Left renal pelvis (tissue), 4 donors: ENCODE results near the gene ATG7. TPM values are rescaled to one million over a fixed set of nuclear protein-coding genes. Genes with fewer than 3 reads are reported as not detected.

Source experiments
- DNase-seq, 4 donors: peaks; one replicate each; pipeline ENCODE4 v3.0.0-alpha.2; 2013; ENCODE audit warnings: low read depth in 4 of 4, low spot score in 3 of 4
- polyA plus RNA-seq, 4 donors: library from polyadenylated mRNA; unstranded; fragments of 120-200 nt; gene quantifications; one replicate each; pipeline ENCODE4 v1.2.1, GENCODE V29; 2013; ENCODE audit not compliant: insufficient read length in 4 of 4

ATG7 gene
- polyA plus RNA-seq, 4 donors: 23.5 to 26.3 (median 25.4) TPM

DNA sequence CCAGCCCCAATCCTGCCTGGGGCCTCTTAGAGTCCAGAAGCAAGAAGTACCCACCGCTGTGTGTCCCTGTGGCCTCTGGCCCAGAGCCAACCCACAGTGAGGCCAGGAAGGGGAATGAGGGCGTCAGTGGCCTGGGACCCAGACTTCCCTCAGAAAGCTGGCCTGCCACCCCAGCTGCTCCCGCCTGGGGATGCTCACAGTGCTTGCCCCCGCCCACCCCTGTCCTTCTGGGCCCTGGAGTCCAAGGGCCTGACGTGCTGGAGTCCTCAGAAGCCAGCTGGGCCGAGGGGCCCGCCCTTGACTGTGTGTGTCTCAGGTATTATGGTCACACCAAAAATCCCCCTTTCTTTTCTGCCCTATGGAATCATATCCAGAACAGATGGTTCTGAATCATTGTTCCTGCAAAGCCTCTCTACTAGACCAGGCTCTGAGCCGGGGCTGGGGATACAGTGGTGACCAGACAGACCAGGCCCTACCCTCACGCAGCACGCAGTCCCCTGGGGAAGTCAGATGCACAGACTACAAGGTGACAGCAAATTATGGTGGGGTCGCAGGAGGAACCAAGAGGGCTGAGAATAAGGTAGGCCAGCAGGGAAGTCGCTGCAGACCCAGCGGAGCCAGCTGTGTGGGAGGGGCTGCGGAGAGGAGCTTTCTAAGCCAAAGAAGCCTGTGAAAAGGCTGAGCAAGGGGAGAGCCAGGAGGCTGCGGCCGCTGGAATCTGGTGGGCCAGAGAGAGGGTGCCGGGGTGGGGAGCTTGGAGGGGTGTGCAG lies 272.4 kb downstream of the ATG7 start:
- DNase-seq: no peak

DNA sequence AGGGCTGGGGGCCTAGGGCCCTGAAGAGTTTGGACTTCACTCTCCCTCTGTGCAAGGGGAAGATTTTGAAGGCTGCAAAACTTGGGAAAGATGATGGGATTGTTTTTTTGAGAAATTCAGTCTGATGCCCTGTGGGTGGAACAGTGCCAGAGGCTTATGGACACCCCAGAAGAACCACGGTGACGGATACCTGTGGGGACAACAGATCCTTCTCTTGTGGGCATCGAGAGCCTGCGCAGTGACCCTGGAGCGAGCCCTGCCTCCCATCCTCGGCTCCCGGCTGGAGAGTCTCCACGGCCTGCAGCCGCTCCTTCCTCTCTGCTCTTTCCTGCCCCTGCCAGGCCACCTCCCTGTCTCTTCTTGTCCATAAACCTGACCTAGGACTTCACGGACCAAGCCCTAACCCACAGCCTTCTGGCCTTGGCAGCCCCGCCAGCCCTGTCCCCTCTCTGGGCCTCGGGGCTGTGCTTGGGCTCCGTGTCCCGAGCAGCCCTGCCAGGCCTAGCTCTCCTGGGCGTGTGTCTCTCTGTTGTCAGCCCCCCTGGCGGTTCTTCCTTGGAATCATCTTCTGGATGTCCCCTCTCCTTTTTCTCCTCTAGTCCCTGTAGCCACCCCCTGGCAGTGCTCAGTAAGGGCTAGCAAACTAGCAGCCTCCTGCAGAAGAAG lies 273.1 kb downstream of the ATG7 start:
- no peak for DNase-seq

DNA sequence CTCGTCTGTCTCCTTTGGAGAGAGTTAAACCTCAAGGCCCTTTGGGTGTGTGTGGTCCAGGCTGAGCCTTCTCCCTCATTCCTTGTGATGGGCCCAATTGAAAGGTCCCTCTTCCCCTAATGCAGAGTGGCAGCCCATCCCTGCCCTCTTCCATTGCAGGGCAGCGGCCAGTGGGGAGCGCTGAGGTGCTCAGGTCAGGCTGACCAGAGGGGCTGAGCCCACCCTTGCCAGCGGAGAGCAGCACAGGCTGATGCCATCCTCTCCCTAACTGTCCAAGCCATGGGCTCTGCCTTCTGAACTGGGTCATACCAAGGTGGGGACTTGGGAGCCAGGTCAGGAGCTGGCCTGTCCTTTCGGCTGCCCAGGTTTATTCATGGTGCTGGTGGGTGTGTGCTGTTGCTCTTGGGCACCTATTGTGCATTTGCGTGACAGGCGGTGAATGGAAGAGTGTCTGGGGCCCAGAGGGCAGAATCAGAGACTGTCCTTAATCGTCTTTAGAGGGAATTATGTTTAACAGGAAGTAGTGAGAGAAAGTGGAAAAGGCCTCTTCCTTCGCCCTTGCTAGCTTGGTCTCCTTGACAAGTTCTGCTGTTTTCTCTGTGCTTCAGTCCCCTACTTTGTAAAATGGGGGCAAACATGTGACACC lies 274.6 kb downstream of the ATG7 start:
- no peak for DNase-seq

DNA sequence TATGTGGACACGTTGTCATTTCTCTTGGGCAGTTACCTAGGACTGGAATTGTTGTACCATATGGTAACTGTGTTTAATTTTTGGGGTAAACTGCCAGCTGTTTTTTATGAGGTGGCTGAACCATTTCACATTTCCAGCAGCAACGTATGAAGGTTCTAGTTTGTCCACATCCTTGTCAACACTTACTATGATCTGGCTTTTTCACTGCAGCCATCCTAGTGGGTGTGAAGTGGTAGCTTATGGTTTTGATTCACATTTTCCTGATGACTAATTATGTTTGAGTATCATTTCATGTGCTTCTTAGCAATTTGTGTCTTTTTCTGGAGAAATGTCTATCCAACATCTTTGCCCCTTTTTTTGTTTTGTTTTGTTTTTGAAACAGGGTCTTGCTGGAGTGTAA lies 275.3 kb downstream of the ATG7 start:
- no peak for DNase-seq

DNA sequence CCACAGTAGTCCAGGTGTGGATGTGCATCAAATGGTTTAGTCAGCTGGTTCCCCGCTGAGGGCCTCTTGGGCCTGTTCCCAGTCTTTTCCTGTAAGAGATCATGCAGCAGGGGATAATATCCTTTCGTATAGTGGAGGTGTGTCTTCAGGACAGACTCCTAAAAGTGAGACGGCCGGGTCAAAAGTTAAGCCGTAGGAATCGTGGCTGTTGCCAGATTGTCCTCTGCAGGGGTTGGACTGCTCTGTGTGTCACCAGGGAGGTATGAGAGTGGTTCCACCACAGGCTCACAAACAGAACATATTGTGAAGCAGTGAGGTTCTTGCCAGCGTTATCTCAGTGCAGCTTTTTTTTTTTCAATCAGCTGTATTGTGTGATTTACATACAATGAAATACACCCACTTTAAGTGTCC lies 276.5 kb downstream of the ATG7 start:
- DNase-seq: no peak

DNA sequence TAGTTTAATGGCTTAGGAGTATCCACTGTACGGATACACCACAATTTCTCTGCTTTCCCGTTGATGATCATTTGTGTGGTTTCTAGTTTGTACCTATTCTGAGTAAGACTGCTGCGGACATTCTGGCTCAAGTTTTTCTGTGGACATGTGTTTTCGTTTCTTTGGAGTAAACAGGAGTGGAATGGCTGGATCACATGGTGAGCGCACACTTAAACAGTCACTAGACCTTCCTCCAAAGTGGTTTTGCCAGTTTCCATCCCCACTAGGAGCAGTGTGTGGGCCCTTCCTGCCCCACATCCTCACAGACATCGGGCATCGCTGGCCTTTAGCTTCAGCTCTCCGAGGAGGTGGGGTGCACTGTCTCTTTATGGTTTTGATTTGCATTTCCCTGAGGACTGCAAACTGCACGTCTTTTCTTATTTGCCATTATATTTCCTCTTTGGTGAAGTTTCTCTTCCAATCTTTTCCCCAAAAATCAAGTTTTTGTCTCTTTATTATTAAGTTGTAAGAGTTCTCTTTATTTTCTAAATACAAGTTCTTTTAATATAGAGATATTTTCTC lies 277.5 kb downstream of the ATG7 start:
- DNase-seq: no peak

DNA sequence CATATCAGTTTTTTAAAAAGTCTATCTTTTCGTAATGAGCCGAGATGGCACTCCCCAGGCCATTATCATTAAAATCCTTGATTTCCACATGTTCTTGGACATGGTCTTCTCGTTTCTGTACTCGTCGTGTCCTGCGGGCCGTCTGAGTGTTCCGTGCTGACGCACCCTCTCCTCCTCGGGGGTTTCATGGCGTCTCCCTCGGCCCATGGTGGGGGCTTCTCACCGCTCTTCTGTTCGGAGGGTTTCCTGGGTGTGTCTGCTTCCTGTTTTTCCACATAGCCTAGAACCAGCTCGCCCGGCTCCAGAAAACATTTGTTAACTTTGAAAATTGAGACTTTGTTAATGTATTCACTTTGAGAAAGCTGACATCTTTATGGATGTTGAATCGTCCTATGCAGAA lies 278.8 kb downstream of the ATG7 start:
- DNase-seq: no peak

DNA sequence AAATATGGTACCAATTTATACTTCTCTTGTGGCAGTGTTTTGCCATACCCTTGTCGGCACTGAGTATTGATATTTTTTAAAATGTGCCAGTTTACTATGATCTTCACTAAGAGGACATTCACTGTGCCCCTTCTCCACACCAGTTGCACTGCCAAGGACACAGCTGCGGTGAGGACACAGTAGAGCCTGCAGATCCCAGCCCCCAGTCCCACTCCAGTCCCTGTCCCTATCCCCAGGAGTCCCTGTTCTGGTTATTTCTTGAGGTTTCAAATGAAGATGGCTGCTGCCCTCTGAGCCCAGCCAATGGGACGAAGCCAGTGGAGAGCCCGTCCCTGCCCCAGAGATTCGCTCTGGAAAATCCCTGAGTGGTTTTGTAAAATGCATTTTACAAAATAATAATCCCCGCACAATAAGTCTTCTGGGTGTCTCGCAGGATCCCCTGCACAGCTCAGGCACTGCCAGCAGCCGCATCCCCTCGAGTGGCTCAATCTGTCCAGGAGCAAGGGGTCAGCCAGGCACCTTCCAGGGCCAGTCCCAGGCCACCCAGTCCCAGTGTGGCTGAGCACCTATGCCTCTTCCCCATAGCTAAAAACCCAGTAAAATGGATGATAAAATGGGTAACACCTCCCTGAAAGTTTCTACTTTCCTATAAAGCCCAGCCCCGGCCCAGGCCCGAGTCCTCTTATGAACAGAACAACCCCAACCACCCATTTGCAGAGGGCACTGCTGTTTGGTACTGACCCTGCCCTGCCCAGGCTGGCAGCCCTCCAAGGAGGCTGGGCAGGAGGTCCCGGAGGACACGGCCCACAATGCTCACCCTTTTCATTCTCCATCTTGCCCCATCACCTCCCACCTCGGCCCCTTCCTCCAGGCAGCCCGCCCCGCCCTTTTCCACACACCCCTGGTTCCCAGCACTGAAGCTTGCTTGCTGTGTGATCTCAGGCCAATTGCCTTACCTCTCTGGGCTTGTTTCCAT lies 280.4 kb downstream of the ATG7 start:
- no peak for DNase-seq

DNA sequence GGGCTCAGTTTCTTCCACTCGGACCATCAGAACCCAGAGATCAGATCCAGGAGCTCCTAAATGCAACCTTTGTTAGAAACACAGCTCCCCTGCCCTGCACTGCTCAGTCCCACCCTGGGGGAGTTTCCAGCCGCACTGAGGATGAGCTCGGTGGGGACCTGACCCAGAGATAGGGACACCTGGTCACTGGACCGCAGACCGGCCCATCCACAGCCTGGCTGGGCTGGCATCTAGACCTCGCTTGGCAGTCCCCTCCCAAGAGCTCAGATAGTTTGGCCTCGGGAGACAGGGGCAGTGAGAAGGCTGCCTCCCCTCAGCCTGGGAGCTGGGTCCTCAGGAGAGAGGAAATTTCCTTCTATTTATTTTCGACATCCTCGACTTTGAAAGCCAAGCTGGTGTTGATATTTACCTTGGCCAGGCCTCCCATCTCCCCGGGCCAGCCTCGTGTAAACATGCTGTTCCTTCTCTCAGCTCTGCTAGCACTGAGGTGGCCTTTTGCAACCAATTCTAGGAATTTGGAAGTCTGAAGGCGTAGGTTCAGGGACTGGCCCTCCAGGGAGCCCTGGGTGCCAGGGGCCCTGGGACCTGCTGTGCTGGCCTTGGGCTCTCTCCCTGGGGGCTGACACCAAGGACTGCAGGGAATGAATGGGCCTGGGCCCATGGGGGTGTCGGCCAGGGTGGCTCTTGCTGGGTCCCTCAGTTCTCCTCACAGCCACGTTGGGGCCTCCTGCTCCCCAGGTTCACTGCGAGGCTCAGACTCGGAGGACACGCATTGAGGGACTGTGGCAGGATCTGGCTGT lies 281.4 kb downstream of the ATG7 start:
- DNase-seq: no peak

DNA sequence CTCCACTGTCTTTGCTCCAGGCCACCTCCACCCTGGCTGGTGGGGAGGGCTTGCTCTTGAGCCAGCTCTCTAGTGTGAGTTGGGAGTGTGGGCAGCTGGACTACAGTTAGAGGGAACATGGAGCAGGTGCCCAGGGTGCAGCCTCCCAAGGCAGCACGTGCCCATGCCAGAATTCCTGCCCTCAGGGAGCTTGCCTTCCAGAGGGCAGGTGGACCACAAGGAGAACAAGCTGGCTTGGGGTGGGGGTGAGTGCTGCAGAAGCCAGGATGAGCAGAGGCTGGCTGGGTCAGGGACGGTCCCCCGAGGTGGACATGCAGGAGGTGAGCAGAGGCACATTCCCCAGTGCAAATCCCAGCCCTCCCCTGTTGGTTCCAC lies 282.0 kb downstream of the ATG7 start:
- DNase-seq: no peak

DNA sequence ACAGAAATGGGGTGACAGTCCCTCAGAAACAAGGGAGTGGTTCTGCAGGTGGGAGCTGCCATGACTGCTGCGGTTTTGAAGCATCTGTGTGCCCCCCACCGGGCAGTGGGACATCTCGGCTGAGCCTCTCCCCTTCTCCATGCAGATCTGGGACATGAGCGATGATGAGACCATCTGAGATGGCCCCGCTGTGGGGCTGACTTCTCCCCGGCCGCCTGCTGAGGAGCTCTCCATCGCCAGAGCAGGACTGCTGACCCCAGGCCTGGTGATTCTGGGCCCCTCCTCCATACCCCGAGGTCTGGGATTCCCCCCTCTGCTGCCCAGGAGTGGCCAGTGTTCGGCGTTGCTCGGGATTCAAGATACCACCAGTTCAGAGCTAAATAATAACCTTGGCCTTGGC lies 282.5 kb downstream of the ATG7 start:
- DNase-seq: no peak

DNA sequence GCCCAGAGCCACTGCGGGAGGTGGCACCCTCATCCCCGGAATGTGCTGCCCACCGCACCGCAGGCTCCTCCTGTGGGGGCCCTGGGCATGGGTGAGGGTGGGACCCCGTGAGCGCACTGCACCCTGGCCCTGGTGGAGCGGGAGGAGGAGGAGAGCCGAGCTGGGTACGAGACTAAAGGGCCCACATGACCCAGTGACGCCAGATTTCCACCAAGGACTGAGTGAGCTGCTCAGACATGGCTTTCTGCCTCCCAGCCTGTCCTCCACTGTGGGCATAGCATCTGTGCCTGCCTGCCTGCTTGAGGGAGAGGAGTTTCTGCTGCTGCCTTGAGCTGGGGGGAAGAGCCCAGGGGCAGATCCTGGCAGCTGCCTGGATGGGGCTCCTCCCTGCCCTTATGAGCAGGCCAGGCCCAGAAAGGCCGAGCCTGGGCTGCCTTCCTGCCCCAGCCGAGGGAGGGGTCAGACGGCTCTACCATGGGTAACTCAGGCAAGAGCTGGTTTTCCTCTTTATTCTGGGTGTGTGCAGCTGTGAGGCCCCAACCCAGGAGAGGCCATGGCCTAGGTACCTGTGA lies 283.1 kb downstream of the ATG7 start:
- no peak for DNase-seq

DNA sequence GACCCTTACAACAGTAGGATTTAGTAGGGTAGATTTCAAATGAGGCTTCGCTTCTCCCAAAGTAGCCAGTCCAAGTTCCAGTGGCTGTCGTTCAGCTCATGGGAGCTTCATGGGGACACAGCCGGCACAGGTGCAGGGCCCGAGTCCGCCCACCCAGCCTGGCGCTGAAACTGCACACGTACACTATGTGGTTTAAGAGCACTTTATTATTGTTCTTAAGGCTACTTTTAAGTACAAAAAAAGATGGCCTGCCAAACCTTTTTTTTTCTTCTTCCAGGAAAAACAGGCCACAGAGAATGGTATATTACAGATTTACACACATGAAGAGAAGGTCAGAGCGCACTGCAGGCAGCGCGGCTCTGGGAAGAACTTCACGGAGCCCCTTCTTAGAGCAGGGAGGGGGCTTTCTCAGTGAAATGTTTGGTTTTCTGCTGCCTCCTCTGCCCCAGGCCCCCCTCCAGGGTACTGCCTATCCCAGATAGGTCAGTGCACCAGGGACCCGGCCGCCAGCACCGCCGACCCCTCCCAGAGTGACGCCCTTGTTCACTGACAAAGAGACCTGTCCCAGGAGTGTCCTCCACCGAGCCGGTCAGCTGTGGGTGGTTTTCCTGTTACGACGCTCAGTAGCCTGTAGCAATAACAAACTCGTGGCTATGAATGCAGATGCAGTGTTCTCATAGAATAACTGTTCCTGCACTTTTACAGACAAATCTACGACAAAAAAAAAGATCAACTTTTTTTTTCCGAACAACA lies 283.9 kb downstream of the ATG7 start:
- no peak for DNase-seq

DNA sequence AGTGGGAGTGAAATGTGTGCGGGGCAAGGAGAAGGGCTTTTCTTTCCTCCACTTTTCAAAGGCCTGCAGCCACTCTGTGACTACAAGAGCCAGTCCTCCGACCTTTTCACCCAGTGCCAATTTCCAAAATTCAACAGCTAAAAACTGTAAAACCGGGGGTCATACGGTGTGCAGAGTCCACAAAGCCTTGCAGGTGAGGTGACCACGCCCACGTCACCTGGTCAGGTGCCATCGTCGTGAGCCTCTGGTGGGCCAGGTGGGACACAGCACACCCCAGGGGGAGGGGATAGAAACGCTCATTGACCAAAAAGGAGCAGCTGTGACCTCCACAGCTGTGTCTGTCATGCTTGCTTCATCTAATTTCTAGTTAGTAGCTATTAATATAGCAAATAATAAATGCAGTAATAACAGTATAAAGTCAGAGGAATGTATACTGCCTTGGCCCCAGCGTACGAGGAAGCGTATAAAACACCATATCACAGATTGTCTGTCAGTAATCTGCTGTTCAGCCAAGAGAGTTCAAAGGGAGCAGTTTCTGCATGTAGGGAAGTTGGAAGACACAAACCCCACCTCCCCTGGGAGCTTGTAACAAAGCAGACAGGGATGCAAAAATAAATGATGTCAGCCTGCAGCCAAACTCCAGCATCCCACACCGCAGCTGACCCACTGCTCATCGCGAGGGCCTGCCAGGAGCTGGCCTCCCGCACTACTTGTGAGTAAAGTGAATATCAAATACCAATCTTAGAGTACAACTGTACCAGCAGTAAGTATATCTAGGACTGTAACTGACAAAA lies 284.9 kb downstream of the ATG7 start:
- DNase-seq: no peak

DNA sequence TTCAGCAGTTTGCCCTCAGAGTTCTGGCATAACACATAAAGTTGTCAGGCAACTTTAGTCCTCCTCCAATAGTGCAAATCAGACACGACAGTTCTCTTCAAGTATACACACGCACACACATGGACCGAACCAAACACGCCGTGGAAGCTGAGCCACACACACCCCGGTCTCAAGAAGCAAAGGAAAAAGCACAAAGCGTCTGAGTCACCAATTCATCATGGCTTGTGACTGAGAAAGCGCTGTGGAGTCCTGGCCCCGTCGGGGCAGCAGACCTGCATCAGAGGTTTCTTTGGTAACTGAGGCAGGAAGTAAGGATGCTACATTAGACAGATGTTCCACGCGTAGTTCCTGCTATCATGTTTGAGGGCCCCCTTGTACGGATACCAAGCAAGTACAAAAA lies 285.8 kb downstream of the ATG7 start:
- DNase-seq: no peak

DNA sequence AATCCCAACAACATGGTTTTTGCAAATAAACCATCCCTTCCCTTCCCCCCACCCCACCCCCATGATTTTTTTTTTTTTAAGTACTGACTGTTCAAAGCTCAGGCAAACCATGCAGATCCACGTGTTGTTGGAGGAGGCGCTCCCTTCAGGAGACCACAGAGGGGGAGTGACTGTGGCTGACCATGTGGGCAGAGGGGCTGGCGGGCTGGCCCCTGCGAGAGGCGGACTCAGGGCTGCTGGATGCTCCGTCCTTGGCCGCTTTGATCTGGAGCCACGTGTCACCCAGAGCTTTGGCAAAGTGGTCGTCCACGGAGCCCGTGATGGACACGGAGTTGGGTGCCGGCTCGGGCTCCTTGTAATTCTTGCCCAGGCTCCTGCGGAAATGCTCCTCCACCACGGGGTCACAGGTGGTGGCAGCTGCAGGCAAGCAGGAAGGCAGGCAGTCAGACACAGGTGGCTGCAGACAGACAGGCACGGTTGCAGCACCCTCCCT lies 286.3 kb downstream of the ATG7 start:
- no peak for DNase-seq

DNA sequence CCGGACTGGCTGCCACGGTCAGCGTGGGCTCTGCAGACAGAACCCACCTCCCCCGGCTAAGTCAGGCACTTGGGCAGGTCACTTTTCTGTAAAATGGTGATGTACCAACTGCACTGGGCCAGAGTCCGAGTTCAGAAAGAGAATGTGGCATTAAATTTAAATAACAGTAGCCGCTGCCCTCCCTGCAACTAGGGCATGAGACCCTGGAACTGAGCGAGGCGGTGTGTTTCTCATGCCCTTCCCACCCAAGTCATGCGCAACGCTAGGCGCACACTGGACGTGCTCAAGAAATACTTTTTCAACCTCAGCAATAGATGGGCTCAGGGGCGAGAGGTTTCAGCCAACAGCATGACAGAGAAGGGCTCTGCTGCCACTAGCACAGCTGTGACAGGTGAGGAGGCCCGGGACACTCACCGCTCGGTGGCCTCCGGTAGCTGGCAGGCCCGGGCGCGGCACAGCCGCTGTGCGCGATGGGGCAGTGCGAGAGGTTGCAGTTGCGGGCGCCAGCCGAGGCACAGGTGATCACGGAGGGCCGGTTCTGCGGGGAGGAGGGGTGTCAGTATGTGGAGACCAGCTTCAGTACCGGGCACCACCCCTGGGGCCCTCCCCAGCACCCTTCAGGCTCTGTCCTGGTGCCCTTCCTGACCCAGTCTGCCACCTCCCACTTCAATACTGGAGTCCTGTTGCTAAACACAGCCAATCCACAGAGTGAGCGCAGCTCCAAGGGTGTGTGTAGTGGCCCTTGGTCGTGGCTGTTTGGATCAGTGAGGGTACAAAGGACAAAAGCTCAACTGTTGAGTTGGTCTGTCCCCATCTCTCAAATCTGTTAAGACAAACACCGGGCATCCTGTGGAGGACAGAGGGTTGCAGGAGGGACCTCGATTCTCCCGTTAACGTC lies 287.0 kb downstream of the ATG7 start:
- DNase-seq: no peak
